GM13977 (cell line): ENCODE results near the gene PCDH9.
"Not testable (repeated sequence)": the region's sequence is repeated elsewhere in the genome, so short reads cannot be mapped to it uniquely, and the experiment has no call there.

Source experiments
- DNase-seq: peaks from one replicate; pipeline ENCODE4 v3.0.0; 2012; ENCODE audit warnings: low spot score
- CTCF ChIP-seq: IDR thresholded peaks from 2 replicates; pipeline ENCODE4 v1.5.1; 2012; ENCODE audit warnings: mild to moderate bottlenecking, control low read depth; ENCODE audit not compliant: insufficient read depth; ENCODE audit errors: extremely low read depth, missing control alignments
- in situ Hi-C: fragments of 300-500 bp; cut with MboI; formaldehyde crosslinking; loops from one replicate; pipeline ENCODE4 v1.12.0; 2022; ENCODE audit warnings: low sequenced_read_pairs, low pct_unique_long_range_greater_than_20kb, mixed read lengths, inconsistent platforms; ENCODE audit not compliant: unreplicated experiment

PCDH9 gene

GRCh38 chr13:67101730-67102467 lies 128.2 kb downstream of the PCDH9 start:
- DNase-seq, result no peak
- in situ Hi-C loops, result no loop called here
- TF ChIP-seq CTCF, result no peak

GRCh38 chr13:67100730-67101129 lies 129.4 kb downstream of the PCDH9 start:
- no peak for DNase-seq
- no peak for TF ChIP-seq CTCF
- in situ Hi-C loops, result no loop called here

GRCh38 chr13:67099494-67099893 lies 130.6 kb downstream of the PCDH9 start:
- no peak for DNase-seq
- TF ChIP-seq CTCF, result no peak
- in situ Hi-C loops, result no loop called here

GRCh38 chr13:67097892-67098452 lies 132.2 kb downstream of the PCDH9 start:
- TF ChIP-seq CTCF, result no peak
- in situ Hi-C loops, result no loop called here
- DNase-seq, result no peak

- DNase-seq, in situ Hi-C loops: not testable (repeated sequence)
Observed at GRCh38 chr13:67096893-67097292, 133.2 kb downstream of the PCDH9 start.

- DNase-seq, result no peak
- in situ Hi-C loops, result no loop called here
- TF ChIP-seq CTCF, result no peak
Observed at GRCh38 chr13:67096418-67096817, 133.7 kb downstream of the PCDH9 start.

GRCh38 chr13:67095621-67096020 lies 134.5 kb downstream of the PCDH9 start:
- no peak for TF ChIP-seq CTCF
- in situ Hi-C loops, result no loop called here
- no peak for DNase-seq
